Anterior cingulate cortex (tissue), 58 donors: ENCODE measurements around the gene STUB1.

Experiments
- DNase-seq, 58 donors: peaks; one replicate each; lab custom pipeline; 2025; lab: John Stamatoyannopoulos, UW

The STUB1 gene

GRCh38 chr16:729768-730665, 49.8 kb downstream of the STUB1 start:
- no peak for DNase-seq

- DNase-seq = no peak
Observed at GRCh38 chr16:730666-731509, 50.7 kb downstream of the STUB1 start.

GRCh38 chr16:732332-732731, 52.1 kb downstream of the STUB1 start:
- no peak for DNase-seq
